HFF-Myc (cell line): ENCODE results near the gene FGF11.

Experiments
- DNase-seq: peaks from one replicate; pipeline ENCODE4 v3.0.0-alpha.2; 2011; ENCODE audit warnings: low read depth; ENCODE audit errors: extremely low read depth
- H3K4me3 ChIP-seq: replicated peaks from 2 replicates; pipeline ENCODE4 v1.5.1; 2011; ENCODE audit warnings: low read depth, mild to moderate bottlenecking, control low read depth, low read length
- TF ChIP-seq, protein P1 (sequence below): IDR thresholded peaks from 2 replicates; pipeline ENCODE4 v1.5.1; 2012; ENCODE audit warnings: mild to moderate bottlenecking, low read depth, low read length, control low read depth; ENCODE audit errors: missing control alignments

Gene FGF11

DNA sequence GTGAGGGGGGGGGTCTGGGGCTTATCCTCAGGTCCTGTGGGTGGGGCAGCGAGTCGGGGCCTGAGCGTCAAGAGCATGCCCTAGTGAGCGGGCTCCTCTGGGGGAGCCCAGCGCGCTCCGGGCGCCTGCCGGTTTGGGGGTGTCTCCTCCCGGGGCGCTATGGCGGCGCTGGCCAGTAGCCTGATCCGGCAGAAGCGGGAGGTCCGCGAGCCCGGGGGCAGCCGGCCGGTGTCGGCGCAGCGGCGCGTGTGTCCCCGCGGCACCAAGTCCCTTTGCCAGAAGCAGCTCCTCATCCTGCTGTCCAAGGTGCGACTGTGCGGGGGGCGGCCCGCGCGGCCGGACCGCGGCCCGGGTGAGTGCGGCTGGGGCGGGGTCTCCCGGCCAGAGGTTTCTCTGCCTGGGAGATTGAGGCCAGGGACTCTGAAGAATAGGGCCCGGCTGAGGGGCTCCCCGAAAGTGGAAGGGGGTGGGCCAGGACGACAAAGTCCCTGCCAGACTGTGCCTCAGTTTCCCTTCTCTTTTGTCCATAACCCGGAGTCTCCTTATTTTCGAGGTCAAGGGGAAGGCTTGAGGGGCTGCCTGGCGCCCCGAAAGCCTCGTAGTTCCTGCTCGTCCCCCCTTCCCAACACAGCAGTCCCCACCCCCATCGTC is at the start of gene FGF11:
Gene FGF11, plus strand, starts transcription at position 51 of the 651 bp plus-strand sequence. Its CDS starts 109 bp downstream, at position 160.
- no peak for DNase-seq
- TF ChIP-seq, protein P1, sequence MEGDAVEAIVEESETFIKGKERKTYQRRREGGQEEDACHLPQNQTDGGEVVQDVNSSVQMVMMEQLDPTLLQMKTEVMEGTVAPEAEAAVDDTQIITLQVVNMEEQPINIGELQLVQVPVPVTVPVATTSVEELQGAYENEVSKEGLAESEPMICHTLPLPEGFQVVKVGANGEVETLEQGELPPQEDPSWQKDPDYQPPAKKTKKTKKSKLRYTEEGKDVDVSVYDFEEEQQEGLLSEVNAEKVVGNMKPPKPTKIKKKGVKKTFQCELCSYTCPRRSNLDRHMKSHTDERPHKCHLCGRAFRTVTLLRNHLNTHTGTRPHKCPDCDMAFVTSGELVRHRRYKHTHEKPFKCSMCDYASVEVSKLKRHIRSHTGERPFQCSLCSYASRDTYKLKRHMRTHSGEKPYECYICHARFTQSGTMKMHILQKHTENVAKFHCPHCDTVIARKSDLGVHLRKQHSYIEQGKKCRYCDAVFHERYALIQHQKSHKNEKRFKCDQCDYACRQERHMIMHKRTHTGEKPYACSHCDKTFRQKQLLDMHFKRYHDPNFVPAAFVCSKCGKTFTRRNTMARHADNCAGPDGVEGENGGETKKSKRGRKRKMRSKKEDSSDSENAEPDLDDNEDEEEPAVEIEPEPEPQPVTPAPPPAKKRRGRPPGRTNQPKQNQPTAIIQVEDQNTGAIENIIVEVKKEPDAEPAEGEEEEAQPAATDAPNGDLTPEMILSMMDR, result no peak
- peak within 1 kb of the TSS; percentile 31 for H3K4me3 ChIP-seq

DNA sequence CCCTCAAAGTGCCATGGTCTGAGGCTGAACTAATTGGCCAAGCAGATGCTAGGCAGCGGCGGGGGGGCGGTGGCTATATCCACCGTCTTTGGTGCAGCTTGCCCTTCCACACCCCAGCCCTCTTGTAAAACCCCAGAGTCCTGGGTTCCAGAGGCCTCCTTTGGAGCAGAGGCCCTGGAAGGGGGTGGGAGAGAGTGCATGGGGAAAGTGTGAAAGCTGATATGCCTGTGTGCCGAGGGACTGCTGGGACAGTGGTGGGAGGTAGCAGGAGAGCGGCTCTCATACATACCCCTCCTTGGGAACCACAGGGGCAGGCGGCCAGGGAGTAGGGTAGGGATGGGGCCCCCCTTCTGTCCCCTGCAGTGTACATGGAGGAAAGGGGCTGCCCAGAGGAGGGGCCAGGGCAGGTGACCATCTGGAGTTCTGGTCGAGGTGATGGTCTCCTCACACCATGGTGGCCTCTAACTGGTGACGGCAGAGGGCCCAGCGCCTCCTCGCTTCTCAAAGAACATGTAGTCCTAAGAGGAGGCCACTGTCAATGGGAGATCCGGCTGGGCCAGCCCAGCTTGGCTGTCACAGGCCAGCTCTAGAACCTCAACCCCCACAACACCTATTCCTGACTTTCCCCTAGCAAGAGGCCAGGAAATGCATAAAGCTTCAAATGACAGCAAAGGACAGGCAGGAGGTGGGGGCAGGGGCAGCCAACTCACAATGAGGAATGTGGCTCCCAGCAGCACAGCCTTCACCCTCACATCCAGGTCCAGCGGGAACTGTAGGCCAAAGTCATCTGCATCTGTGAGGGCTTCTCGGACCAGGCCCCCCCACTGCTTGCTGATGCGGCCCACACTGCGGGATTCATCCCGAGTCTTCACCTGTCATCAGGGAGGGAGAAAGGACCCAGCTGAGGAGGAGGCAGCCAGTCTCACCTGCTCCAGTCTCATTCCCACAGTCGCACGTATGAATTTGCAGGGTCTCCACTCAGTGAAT is 49.1 kb upstream of the FGF11 start:
- TF ChIP-seq, protein P1, result no peak
- H3K4me3 ChIP-seq, result no peak overlapping the region
- DNase-seq, result no peak

DNA sequence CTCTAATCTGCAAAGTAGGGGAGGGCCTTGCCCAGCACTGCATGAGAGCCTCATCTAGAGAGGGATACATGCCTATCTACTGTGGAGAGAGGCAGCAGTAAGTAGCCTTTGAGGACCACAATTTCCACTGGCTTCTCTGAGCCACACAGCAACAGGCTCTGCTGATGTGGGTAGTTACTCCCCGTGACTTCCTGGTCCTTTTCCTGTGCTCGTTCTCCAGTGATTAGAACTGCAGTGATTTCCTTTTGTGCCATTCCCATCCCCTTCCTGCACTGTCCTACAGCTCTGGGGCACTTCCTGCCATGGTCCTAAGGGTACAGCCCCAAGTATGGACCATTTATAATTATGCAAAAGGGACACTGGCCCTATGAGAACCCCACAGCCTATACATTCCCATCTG is 48.0 kb upstream of the FGF11 start:
- no peak overlapping the region for H3K4me3 ChIP-seq
- TF ChIP-seq, protein P1, result no peak
- DNase-seq, result no peak

DNA sequence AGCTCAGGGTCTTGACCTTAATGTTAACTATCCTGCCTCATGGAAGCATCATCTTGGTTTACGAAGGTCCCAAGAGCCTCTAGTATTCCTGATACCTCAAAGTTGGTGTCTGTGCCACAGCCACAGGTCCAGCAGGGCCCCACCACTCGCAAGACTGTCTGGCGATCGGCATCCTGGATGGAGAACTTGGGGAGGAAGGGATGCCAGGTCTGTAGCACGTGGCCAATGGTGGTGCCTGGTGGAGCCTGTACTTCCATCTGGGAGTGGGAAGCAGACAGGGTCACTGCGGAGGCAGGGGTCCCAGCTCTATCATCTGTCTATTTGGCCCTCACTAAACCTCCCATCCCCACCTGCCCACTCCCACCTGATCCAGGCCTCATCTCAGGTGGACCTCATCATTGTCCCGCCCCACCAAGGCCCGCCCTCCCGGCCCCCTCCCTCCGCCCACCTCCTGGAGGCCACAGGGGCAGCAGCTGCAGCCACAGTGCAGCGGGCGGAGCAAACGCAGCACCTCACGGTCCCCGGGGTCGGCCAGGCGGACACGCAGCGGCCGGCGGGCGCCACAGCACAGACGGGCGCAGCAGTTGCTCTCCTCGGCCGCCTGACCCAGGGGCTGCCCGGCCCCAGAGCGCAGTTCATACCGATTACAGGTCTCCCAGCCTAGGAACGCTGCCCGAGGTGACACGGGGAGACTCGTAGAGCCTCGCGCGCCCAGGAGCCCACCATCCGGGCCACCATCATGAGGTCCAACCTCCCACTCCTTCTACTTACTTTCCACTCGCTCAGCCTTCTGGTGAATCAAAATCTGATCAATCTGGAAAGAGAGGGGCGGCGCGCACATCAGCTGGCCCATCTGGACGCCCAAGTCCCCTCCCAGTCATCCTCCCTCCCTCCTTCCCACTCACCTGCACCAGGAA is 46.4 kb upstream of the FGF11 start:
- H3K4me3 ChIP-seq, result peak overlapping the region; percentile 81
- TF ChIP-seq, protein P1, result no peak
- no peak for DNase-seq

DNA sequence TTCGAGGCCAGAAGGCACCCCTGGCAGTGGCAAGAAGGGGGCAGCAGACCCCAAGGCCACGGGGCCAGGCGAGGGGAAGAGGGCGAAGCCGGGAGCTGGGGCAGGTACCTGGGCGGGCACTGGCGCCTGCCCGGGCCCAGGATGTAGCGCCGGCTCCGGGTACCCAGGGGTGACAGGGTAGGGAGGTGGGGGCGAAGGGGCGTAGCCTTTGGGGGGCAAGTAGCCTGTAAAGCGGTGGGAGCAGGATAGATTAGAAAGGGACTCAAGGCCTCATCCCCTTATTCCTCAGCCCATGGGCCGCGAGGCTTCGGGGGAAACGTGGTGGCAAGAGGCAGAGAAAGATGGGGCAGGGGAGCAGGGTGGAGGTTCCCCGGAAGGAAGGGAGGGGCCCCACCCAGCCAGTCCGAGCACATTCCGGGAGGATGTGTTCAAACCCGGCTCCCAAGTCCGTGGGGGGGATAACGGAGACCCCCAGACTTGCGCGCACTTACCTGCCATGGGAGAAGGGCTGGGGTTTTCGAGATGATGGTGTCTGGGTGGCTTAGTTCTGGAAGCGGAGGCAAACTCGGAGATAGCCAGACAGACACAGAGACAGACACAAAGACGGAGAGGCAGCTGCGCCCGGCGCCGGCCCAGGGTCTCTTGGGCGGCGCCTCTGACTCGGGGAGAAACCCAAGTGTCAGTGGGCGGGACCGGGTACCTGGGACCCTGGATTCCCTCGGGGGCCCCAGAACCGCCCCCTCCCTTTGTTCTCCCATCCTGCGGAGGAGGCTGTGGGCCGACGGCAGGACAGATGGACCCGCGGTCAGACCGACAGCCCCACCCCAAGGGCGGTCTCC is 45.5 kb upstream of the FGF11 start:
- TF ChIP-seq, protein P1, result peak; percentile 8
- no peak for DNase-seq
- H3K4me3 ChIP-seq, result peak overlapping the region; percentile 81
